IMR-90 (cell line): ENCODE data around the gene TMEM260. TPM values are rescaled to one million over a fixed set of nuclear protein-coding genes. Genes with fewer than 3 reads are reported as not detected.

Experiments
- ATAC-seq: fragments of 200-7000 bp; cut with Tn5 transposase; 2 replicates; pipeline ENCODE4 v1.9.1; 2020; ENCODE audit warnings: low read depth, mild to moderate bottlenecking, moderate library complexity
- BruUV-seq: library from RNA; stranded (reverse); fragments of 400-500 nt; replicated peaks from 2 replicates; lab custom pipeline; 2021; lab: Mats Ljungman, UMichigan
- CTCF ChIA-PET: fragments of 300-600 bp; formaldehyde crosslinking; extraction: SDS; loops from one replicate; lab custom pipeline; 2021; ENCODE audit warnings: antibody characterized with exemption; lab: Yijun Ruan, JAX
- POLR2A ChIA-PET: fragments of 300-600 bp; sonication (Branson Sonifier 250); formaldehyde crosslinking; loops from one replicate; lab custom pipeline; 2022; ENCODE audit warnings: antibody characterized with exemption; ENCODE audit not compliant: unreplicated experiment; lab: Charles Lee
- DNase-seq: peaks from one replicate; pipeline ENCODE4 v3.0.0; 2013
- H2AFZ ChIP-seq: replicated peaks from 2 replicates; pipeline ENCODE3; 2013; ENCODE audit warnings: low read length, mild to moderate bottlenecking; ENCODE audit not compliant: poor library complexity
- H2AK5ac ChIP-seq: 2 replicates; pipeline ENCODE4 v1.6.1; 2013; ENCODE audit warnings: low read depth, low read length, inconsistent platforms
- H2AK9ac ChIP-seq: replicated peaks from 2 replicates; pipeline ENCODE3; 2013; ENCODE audit warnings: mild to moderate bottlenecking, low read depth, low read length, moderate library complexity; ENCODE audit not compliant: poor library complexity
- H2BK120ac ChIP-seq: 2 replicates; pipeline ENCODE4 v1.6.1; 2013; ENCODE audit warnings: low read depth, low read length, inconsistent platforms
- H2BK15ac ChIP-seq: 3 replicates; pipeline ENCODE4 v1.6.1; 2013; ENCODE audit warnings: low read depth, low read length, inconsistent platforms
- H2BK20ac ChIP-seq: 2 replicates; pipeline ENCODE4 v1.6.1; 2013; ENCODE audit warnings: low read depth, mild to moderate bottlenecking, inconsistent platforms, low read length, moderate library complexity
- H2BK5ac ChIP-seq: 2 replicates; pipeline ENCODE4 v1.6.1; 2013; ENCODE audit warnings: mild to moderate bottlenecking, low read depth, low read length, inconsistent platforms; ENCODE audit not compliant: poor library complexity, severe bottlenecking
- H3K14ac ChIP-seq: replicated peaks from 2 replicates; pipeline ENCODE4 v1.6.1; 2013; ENCODE audit warnings: low read depth, low read length, inconsistent platforms
- H3K18ac ChIP-seq: 2 replicates; pipeline ENCODE4 v1.6.1; 2013; ENCODE audit warnings: low read depth, low read length, control low read depth
- H3K23ac ChIP-seq: 2 replicates; pipeline ENCODE4 v1.6.1; 2013; ENCODE audit warnings: low read depth, low read length, inconsistent platforms
- H3K27ac ChIP-seq: 2 replicates; pipeline ENCODE4 v1.5.1; 2013; ENCODE audit warnings: mild to moderate bottlenecking, control low read depth, low read length; ENCODE audit not compliant: insufficient read depth
- H3K27me3 ChIP-seq: 2 replicates; pipeline ENCODE4 v1.6.1; 2013; ENCODE audit warnings: low read length; ENCODE audit not compliant: control insufficient read depth, insufficient read depth
- H3K36me3 ChIP-seq: 2 replicates; pipeline ENCODE4 v1.6.1; 2013; ENCODE audit warnings: low read length, mixed read lengths; ENCODE audit not compliant: control insufficient read depth, insufficient read depth
- H3K4ac ChIP-seq: 2 replicates; pipeline ENCODE4 v1.6.1; 2013; ENCODE audit warnings: low read depth, low read length, inconsistent platforms
- H3K4me1 ChIP-seq: 2 replicates; pipeline ENCODE4 v1.6.1; 2013; ENCODE audit warnings: low read length, mixed read lengths; ENCODE audit not compliant: control insufficient read depth, insufficient read depth
- H3K4me2 ChIP-seq: 2 replicates; pipeline ENCODE4 v1.6.1; 2013; ENCODE audit warnings: low read depth, mild to moderate bottlenecking, control low read depth, low read length, moderate library complexity
- H3K4me3 ChIP-seq: 2 replicates; pipeline ENCODE4 v1.5.1; 2013; ENCODE audit warnings: low read depth, mild to moderate bottlenecking, control low read depth, low read length, moderate library complexity; ENCODE audit not compliant: insufficient read depth
- H3K56ac ChIP-seq: 2 replicates; pipeline ENCODE4 v1.6.1; 2013; ENCODE audit warnings: low read length, inconsistent platforms; ENCODE audit not compliant: insufficient read depth; ENCODE audit errors: extremely low read depth
- H3K79me1 ChIP-seq, 2 experiments: 2 replicates each; pipeline ENCODE4 v1.6.1; 2013; ENCODE audit warnings: low read length in 2 of 2, inconsistent platforms in 1 of 2, low read depth in 1 of 2
- H3K9ac ChIP-seq: 2 replicates; pipeline ENCODE4 v1.6.1; 2013; ENCODE audit warnings: low read depth, low read length, control low read depth
- H3K9me1 ChIP-seq: 2 replicates; pipeline ENCODE4 v1.6.1; 2013; ENCODE audit warnings: low read length, inconsistent platforms; ENCODE audit not compliant: insufficient read depth
- H3K9me3 ChIP-seq: 2 replicates; pipeline ENCODE4 v1.6.1; 2013; ENCODE audit warnings: low read length; ENCODE audit not compliant: control insufficient read depth, insufficient read depth
- H4K20me1 ChIP-seq: 2 replicates; pipeline ENCODE4 v1.6.1; 2013; ENCODE audit warnings: low read length, inconsistent platforms; ENCODE audit not compliant: insufficient read depth
- H4K5ac ChIP-seq: 2 replicates; pipeline ENCODE4 v1.6.1; 2013; ENCODE audit warnings: mild to moderate bottlenecking, low read depth, low read length, control low read depth
- H4K8ac ChIP-seq, 2 experiments: 2 replicates each; pipeline ENCODE4 v1.6.1; 2013; ENCODE audit warnings: low read depth in 2 of 2, low read length in 2 of 2, control low read depth in 1 of 2, inconsistent platforms in 1 of 2
- H4K91ac ChIP-seq: 2 replicates; pipeline ENCODE4 v1.6.1; 2013; ENCODE audit warnings: low read depth, low read length, inconsistent platforms; ENCODE audit not compliant: insufficient read depth
- CTCF ChIP-seq: conservative IDR thresholded peaks from 2 replicates; pipeline ENCODE4 v1.5.1; 2012; ENCODE audit warnings: mild to moderate bottlenecking, low read depth, low read length, improper control_type of control experiment
- MAZ ChIP-seq: IDR thresholded peaks from 2 replicates; pipeline ENCODE4 v1.6.1; 2012; ENCODE audit warnings: low read depth, mild to moderate bottlenecking, low read length, improper control_type of control experiment, moderate library complexity, borderline replicate concordance
- RFX5 ChIP-seq: IDR thresholded peaks from 2 replicates; pipeline ENCODE4 v1.8.0; 2012; ENCODE audit warnings: low read depth, mild to moderate bottlenecking, low read length, moderate library complexity
- dilution Hi-C: fragments of 300-500 bp; cut with HindIII; formaldehyde crosslinking; loops from one replicate; pipeline ENCODE4 v1.14.3; 2018; ENCODE audit warnings: low sequenced_read_pairs; ENCODE audit not compliant: unreplicated experiment
- in situ Hi-C: fragments of 300-500 bp; cut with MboI; formaldehyde crosslinking; loops from 3 replicates; pipeline ENCODE4 v1.14.3; 2019; ENCODE audit warnings: low sequenced_read_pairs, inconsistent platforms, mixed read lengths
- intact Hi-C: fragments of 100-400 bp; cut with micrococcal nuclease; formaldehyde crosslinking; loops from 2 replicates; pipeline ENCODE4 v1.10.0; 2022
- polyA plus RNA-seq, 3 experiments: library from polyadenylated mRNA; depleted of rRNA; stranded (reverse); fragments of >200 nt; gene quantifications; 2 replicates each; pipeline ENCODE4 v1.2.3, GENCODE V29; 2012; ENCODE audit warnings: low replicate concordance in 1 of 3
- total RNA-seq: library from RNA; depleted of rRNA; stranded (reverse); fragments of >200 nt; gene quantifications from 2 replicates; pipeline ENCODE4 v1.2.3, GENCODE V29; 2012
- TF ChIP-seq, protein P1 (sequence below): fragments of 150-350 bp; IDR thresholded peaks from 2 replicates; pipeline ENCODE4 v1.6.1; 2017; ENCODE audit warnings: mild to moderate bottlenecking, antibody characterized with exemption, low read length, low read depth

The TMEM260 gene
- total and polyA plus RNA-seq, 2 of the 4 experiments (the other 2 are of a cell fraction), result 6.4 to 11.5 TPM

GRCh38 chr14:56650979-56651378 is 71.4 kb downstream of the TMEM260 start:
- no peak overlapping the region for H2BK20ac ChIP-seq
- no peak overlapping the region for H3K56ac ChIP-seq
- no peak for ATAC-seq
- no peak overlapping the region for H3K14ac ChIP-seq
- H3K4me3 ChIP-seq, result no peak overlapping the region
- intact Hi-C loops, result loop anchor here (10.0 kb wide), 1 partner anchor 414 kb away; no protein-coding TSS in a partner anchor
- peaks cover 3% of the 10 kb centered on the region; the same call in 1 of the 2 replicates for H3K36me3 ChIP-seq
- H4K5ac ChIP-seq, result no peak overlapping the region
- DNase-seq, result no peak
- H4K91ac ChIP-seq, result no peak overlapping the region
- H4K20me1 ChIP-seq, result no peaks in the 10 kb centered on the region
- no peak overlapping the region for H2AK5ac ChIP-seq
- no peak overlapping the region for H2BK120ac ChIP-seq
- no peak overlapping the region for H3K27ac ChIP-seq
- CTCF ChIA-PET, result no interaction called here
- H2AFZ ChIP-seq, result no peak overlapping the region
- POLR2A ChIA-PET, result no interaction called here
- no peak overlapping the region for H3K4ac ChIP-seq
- H4K8ac ChIP-seq, result no peak overlapping the region
- H3K4me1 ChIP-seq, result no peaks in the 10 kb centered on the region
- no peak overlapping the region for H3K9ac ChIP-seq
- TF ChIP-seq, protein P1, sequence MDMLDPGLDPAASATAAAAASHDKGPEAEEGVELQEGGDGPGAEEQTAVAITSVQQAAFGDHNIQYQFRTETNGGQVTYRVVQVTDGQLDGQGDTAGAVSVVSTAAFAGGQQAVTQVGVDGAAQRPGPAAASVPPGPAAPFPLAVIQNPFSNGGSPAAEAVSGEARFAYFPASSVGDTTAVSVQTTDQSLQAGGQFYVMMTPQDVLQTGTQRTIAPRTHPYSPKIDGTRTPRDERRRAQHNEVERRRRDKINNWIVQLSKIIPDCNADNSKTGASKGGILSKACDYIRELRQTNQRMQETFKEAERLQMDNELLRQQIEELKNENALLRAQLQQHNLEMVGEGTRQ, result no peak
- TF ChIP-seq MAZ (no peak), CTCF (no peak), RFX5 (no peak)
- H3K4me2 ChIP-seq, result no peak overlapping the region
- H3K23ac ChIP-seq, result no peak overlapping the region
- no peaks in the 10 kb centered on the region for H3K9me3 ChIP-seq
- in situ Hi-C loops, result loop anchor here (25.0 kb wide), 1 partner anchor 661 kb away; no protein-coding TSS in a partner anchor
- H3K79me1 ChIP-seq, result no peaks in the 10 kb centered on the region
- H2AK9ac ChIP-seq, result no peak overlapping the region
- H3K18ac ChIP-seq, result no peak overlapping the region
- no peak overlapping the region for H2BK15ac ChIP-seq
- H3K9me1 ChIP-seq, result no peaks in the 10 kb centered on the region
- no peaks in the 10 kb centered on the region for H3K27me3 ChIP-seq
- no peak overlapping the region for H2BK5ac ChIP-seq
- dilution Hi-C loops, result no loop called here
- no TSS peak for BruUV-seq
